Renal cortex interstitium (tissue), 11 donors: ENCODE data around the gene SULT1C4. TPM values are rescaled to one million over a fixed set of nuclear protein-coding genes. Genes with fewer than 3 reads are reported as not detected.
"Not testable (repeated sequence)": the region's sequence is repeated elsewhere in the genome, so short reads cannot be mapped to it uniquely, and the experiment has no call there.

Experiments used
- DNase-seq, 11 donors: peaks; one replicate each; pipeline ENCODE4 v3.0.0-alpha.2; 2013; ENCODE audit warnings: low read depth in 9 of 11, low spot score in 4 of 11; ENCODE audit errors: extremely low read depth in 1 of 11
- polyA plus RNA-seq, 3 donors: library from polyadenylated mRNA; unstranded; fragments of 120-200 nt; gene quantifications; one replicate each; pipeline ENCODE4 v1.2.1, GENCODE V29; 2013; ENCODE audit not compliant: insufficient read length in 3 of 3

SULT1C4 gene
- polyA plus RNA-seq, 3 donors = 39.8 to 65.9 (median 48.5) TPM

DNA sequence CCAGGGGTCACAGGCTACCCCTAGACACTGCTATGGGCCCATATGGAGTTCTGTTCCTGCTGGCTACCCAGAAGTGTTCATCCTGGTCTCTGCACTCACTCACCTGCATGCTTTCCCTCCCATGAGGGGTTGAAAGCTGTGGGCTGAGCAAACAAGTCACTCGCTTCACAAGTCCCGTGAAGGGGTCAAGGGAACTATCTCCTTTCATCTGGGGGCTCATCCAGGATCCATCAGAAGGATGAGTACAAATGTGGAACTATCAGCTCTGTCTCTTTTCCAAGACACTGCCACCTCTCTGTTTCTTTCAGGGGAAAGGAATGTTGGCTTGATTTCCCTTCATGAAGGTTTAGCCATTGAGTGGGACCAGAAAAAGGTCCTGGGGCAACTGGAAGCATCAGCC is 21.7 kb downstream of the SULT1C4 start:
- DNase-seq = no peak

DNA sequence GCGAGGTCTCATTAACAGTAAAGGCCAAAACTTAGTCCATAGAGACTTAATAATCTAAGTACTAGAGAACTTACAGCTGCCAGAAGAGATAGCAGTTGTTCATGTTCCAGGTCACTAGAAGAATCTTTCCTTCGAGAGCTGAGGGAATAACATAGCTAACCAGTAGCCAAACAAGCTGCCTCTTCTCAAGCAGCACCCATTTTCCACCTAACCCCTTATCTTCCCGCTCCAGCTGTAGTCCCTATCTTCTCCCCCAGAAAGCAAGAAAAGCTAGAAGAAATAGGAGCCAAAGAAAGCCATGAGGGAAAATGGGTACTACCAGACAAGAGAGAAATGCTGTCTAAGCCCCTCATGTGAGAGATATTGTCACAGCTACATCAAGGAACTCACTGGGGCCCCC is 24.0 kb downstream of the SULT1C4 start:
- DNase-seq = no peak

DNA sequence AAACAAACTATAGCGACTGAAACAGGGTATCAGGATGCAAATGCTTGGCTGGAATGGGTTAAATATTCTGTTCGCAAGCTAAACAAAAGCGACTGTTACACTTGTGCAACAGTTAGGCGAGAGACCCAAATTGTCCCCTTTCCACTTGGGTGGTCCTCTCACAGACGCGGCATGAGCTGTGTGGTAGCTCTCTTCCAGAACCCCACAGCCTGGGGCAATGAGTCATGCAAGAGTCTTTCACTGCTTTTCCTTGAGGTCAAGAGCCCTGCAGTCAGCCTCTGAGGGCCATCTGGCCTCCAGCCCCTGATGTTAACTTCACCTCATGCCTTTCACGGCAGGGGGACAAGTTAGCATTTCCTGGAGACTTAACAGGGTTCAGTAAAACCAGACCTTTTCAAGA is 25.7 kb downstream of the SULT1C4 start:
- no peak for DNase-seq

DNA sequence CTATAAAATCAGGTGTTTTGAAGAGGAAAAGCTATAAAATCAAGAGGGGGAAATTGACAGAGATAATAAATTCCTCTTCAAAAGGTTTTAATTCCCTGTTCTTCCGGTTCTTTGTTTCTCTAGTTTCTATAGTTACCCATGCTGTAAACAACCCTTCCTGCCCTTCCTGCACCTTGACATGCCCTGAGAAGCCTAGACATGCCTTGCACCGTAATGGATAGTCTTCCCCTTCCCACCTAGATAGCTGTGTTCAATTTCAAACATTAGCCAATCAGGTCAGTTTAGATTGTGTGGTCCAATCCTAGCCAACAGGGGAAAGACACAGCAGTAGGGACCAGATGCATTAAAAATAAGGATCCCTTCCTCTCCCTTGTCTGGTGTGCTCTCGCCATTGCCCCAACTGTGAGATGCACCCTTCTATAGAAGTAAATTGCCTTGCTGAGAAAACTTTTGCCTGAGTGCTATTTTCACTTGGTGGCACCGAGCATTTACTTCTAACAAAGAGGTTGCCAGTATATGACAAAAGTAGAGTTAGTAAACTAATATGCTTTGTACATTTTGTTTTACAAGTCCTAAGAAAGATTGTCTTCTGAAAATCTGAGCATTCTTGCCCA is 27.1 kb downstream of the SULT1C4 start:
- no peak for DNase-seq

DNA sequence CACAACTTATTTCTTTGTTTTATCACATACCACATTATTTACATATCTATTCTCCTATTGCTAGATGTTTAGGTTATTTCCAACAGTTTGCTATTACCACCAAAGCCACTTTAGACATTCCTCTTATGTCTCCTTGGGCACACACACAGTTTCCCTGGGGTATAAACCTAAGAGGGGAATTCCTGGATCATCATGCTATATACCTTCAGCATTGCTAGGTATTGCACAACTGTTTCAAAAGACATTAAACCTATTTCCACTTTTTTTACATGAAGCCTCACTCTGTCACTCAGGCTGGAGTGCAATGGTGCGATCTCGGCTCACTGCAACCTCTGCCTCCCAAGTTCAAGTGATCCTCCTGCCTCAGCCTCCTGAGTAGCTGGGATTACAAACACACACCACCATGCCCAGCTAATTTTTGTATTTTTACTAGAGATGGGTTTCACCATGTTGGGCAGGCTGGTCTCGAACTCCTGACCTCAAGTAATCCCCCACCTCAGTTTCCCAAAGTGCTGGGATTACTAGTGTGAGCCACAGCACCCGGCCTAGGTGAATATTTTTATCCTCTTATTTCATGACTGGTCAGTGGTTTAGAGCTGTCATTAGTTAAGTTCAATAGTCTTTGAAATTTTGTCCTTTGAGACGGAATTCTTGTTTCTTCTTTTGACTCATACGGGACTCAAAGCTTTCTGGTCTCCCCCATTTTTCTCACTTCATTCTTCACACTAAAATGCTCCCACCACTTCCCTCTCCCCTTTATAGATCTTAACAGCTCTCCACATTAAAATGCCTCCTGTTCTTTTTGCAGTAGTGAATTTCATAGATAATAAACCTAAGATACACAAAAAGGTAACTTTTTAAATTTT is 30.3 kb downstream of the SULT1C4 start:
- no peak for DNase-seq

DNA sequence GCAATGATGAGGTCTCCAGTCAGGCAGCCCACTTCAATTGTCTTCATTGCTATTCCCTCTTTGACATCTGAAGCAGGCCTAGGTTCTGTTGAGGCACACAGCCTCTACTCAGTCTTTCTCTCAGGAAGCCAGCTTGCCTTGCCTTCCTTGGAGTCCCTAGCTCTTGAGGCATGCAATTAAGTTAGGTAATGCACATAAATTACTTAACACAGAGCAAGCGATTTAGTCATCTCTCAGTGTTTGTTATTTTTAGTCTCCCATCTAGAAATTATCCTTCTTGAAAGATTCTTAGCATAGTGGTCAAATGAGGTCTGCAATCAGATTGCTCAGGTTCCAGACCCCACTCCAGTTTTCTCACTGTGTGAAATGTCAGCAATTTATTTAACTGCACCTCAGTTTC is 32.0 kb downstream of the SULT1C4 start:
- DNase-seq = no peak

DNA sequence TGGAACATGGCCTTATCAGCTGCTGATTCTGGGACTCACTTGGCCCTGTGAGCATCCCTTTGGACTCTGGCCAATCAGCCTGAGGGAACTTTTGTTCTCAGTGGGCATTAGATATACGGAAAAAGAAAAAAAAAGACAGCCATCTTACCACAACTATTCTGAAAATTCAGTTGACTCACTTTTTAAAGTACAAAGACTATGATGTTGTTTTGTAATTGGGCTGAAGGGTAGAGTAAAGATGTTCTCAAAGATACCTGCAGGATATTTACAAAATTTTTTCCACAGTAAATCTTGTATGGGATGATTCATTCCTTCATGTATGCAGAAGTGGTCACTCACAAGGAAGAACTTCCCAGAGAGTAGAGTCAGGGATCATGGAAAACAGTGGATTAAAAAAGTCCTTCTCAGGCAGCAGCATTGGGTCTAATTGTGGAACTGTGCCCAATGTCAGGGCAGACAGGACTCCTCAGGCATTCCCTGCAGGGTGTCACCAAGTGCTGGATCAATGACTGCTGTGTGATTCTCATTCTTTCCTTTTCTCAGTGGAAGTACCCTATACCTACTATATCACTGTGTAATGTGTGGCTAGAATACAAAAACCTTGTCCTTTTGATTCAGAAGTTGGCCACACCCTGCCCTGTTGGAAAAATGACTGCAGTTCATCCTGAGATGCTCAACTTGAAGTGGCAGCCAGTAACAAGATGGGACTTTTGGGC is 35.4 kb downstream of the SULT1C4 start:
- DNase-seq = no peak

DNA sequence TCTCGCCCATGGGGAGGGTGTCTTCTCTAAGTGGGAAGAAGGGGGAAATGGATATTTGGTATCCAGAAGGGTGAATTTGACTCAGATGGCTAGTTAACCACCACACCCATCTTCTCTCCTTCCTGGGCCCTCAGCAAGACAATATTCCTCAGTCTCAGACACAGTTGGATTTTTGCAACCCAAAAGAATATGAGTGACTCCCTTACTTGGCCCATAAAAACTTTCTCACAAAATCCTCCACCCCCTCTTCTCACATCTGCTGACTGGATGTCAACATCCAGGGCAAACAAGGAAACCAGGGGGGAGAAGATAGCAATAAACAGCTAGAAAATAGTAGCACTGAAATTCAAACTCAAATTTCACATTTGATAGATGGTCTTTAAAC is 35.9 kb downstream of the SULT1C4 start:
- no peak for DNase-seq

DNA sequence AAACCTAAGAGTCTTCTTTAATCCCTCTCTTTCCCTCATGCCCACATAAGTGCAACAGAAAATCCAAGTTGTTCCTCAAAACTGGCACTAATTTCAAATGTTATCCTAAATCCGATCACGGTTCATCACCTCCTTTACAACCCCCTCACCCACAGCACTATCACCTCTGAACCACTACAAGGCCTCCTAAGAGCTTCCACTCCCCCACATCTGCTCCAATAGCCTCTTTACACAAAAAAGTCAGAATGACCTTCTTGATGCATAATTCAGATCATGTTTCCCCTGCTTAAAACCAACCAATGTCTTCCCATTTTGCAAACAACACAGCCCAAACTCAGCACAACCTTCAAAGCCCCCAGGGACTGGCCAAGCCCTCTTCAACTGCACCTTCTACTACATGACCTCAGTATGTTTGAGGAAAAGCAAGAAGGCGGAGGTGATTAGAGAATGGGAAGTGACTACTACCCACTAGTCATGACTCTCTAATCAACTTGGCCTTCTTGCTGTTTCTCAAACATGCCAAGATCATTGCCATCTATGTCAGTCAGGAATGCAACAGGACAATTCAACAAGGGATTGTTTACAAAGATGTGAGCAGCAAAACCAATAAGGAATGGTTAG is 36.6 kb downstream of the SULT1C4 start:
- DNase-seq = no peak

DNA sequence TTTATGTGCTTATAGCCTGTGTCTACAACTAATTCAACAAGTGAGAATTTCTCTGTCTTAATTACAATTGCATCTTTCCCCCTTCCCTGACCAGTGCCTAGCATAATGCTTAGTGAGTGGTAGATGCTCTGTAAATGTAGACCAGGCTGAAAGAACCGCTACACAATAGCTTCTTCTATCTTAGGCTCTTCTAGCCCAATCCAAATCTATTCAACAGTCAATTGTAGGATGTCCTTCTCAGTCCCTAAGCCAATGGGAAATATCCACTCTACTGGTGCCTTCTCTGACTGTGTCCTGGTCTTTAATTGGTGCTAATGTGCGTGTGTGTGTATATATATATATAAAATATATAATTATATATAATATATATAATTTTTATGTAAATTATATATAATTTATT is 37.2 kb downstream of the SULT1C4 start:
- no peak for DNase-seq

DNA sequence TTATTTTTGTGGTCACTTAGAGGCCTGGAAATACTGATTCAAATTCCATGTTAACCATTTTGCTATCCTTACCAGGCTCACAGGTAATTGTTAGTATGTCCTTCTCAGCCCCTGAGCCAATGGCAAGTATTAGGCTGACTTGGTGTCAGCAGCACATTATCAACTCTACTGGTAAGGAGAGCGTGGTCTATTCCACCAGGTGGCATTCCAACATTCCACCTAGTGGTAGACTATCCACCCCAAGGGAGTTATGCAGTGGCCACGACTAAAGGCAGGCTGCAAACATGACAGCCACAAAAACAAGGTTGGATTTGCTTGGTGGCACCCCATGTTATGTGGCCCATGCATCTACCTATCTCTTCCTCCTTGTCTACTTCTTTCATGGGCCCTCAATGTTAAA is 39.5 kb downstream of the SULT1C4 start:
- DNase-seq = no peak

DNA sequence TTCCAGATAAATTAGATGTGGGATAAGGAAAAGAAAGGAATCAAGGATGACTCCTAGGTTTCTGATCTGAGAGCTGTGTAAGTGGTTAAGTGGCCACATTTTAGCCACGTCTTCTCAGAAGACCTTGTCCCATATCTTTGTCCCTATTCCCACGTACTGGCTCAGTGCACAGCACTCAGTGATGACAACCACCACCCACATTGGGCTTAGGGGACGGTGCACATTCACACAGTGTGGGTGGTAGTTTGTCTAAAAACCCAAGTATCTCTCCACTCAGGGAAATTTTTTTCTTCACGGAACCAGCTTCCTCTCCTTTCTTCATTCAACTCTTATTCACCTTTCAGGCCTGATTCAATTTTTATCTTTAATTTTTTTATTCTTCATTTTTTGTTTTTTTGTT is 40.7 kb downstream of the SULT1C4 start:
- DNase-seq = no peak

DNA sequence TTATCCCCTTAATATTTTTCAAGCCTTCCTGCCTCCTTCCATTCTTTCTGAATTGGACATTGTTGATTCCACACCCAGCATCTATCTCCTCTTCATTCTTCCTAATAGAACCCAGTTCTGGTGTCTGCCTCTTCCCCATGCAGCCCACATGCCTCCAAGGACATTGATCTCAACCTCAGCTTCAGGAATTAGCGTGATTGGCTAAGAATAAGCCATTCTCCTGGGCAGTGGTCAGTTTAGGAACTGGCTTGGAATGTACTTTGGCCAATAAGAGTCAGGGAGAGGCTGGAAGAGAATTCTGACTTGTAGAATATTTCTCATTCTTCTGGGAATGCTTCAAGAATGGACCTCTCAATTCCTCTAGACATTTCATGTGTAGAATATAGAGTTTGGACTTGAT is 45.3 kb downstream of the SULT1C4 start:
- DNase-seq = no peak

DNA sequence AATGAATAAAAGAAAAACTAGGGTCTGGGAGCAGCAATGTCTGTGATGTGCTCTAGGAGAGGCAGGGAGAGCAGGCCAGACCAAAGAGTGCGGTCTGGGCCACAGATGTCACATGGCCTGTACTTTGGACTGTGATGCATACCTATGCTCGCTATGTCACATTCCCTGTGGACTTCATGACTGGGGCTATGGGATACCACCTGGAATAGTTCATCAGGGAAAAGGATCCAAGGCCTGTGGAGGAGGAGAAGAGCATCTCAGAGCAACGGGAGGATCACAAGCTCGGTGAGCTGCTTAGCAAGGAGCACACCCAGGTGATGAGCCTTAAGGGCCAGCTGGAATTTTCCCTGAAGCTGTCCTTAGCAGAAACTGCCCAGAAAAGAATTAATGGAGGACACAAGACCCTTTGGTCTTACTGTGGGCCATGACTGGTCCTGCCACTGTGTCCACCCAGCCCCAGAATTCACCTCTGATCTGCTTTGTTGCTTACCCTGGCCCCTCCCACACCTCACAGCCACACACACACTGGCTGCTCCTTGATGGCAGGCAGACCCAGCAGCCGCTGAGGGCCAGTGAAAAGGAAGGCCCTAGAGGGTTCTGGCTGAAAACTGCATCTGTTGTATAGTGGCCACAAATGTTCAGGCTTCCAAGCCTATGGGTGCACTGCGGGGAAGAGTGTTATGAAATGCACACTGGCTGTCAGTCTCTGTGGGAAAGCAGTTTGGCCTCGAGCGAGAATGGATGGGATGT is 45.9 kb downstream of the SULT1C4 start:
- no peak for DNase-seq

DNA sequence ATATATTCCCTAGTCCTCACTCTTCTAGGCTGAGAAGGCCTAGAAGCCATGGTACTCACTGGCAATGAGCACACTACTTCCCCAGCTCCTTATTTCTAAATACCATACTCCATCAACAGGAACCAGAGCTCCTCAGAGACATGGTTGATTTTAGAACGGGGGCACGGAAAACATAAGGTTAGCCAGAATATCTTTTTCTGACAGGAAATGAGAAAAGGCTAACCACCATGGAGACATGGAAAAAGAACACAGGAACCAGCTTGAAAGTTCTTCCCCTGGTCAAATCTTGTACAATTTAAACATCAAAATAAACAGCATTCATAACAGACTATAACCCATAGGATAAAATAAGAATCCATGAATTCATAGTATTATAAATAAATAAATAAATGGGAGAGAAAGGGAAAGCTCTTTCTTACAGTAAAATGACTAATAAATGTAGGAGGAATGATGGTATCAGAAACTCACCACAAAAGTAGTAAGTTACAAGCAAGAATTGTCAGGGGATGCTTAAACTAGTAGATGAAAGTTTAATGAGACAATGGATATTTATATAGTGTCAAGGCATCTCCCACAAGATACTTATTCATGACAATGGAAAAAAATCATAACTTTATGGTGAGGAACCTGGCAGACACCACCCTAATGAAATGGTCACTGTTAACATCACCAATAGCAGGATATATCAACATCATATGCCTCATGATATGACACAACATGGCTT is 50.7 kb downstream of the SULT1C4 start:
- DNase-seq = no peak

DNA sequence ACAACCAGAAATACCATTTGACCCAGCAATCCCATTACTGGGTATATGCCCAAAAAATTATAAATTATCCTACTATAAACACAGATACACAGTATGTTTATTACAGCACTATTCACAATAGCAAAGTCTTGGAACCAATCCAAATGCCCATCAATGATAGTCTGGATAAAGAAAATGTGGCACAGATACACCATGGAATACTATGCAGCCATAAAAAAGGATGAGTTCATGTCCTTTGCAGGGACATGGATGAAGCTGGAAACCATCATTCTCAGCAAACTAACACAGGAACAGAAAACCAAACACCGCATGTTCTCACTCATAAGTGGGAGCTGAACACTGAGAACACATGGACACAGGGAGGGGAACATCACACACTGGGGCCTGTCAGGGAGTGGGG is 57.8 kb downstream of the SULT1C4 start:
- DNase-seq = not testable (repeated sequence)

DNA sequence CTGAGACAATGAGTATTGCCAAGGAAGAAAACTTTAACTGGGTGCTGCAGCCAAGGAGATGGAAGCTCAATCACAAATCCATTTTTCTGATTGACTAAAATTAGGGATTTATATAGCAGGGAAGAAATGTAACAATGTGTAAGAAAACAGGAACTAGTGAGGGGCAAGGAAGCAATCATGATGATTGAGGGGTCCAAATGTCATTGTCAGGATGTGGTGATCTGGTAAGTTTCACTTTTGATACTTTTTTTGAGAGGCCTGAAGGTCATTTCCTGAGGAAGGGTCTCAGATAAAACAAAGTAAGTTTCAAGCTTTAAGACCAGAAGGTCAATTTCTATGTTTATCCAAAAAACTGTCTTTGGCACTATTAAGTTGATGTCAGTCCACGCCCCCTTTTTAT is 59.2 kb downstream of the SULT1C4 start:
- DNase-seq = no peak
